GM18505 (cell line): ENCODE results near the gene CACNA1G.

Experiments
- ATAC-seq: cut with Tn5 transposase; IDR thresholded peaks from one replicate; pipeline ENCODE4 v1.9.1; 2021; ENCODE audit not compliant: unreplicated experiment
- POLR2A ChIP-seq: IDR thresholded peaks from 4 replicates; pipeline ENCODE4 v1.6.1; 2011; ENCODE audit warnings: borderline replicate concordance; ENCODE audit not compliant: insufficient read depth, insufficient read length; ENCODE audit errors: extremely low read depth

Gene CACNA1G

GRCh38 chr17:50601823-50602375 lies 41.4 kb downstream of the CACNA1G start:
- TF ChIP-seq POLR2A = no peak
- no peak for ATAC-seq

- no peak for TF ChIP-seq POLR2A
- no peak for ATAC-seq
Observed at GRCh38 chr17:50602836-50603235, 42.3 kb downstream of the CACNA1G start.

DNA sequence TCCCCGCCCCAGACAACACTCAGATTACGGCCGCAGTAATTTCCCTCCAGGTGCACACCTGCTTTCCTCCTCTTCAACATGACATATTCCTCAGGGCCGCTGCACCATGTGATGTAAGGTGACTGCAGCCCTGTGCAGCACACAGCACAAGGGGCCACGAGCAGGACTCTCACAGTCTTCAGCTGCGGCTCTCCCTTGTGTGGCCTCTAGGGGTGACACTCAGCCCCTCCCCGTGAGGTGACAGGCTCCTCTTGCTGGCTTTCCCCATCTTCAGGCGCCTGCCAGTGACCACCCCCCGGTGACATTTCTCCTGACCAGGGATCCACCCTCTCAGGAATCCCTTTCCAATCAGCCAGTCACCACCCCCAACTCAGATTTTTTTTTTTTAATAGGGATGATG lies 42.8 kb downstream of the CACNA1G start:
- ATAC-seq = no peak
- no peak for TF ChIP-seq POLR2A

- TF ChIP-seq POLR2A = no peak
- no peak for ATAC-seq
Observed at GRCh38 chr17:50604513-50604912, 44.0 kb downstream of the CACNA1G start.

DNA sequence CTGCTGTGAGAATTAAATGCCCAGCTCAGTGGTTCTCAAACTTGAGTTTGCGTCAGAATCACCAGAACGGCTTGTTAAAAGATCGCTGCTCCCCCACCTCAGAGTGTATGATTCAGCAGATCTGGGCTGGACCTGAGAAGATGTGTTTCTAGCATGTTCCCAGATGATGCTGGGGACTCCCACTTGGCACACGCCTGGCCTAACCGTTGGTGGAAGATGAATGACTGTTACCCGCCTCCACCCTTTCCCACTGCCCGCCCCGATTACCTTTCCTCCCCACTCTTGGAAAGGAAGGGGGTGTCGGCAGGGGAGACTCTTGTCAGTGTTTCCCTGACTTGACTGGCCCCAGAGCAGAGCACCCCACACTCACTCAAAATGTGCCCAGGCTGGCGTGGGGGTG lies 44.9 kb downstream of the CACNA1G start:
- ATAC-seq = no peak
- TF ChIP-seq POLR2A = no peak

DNA sequence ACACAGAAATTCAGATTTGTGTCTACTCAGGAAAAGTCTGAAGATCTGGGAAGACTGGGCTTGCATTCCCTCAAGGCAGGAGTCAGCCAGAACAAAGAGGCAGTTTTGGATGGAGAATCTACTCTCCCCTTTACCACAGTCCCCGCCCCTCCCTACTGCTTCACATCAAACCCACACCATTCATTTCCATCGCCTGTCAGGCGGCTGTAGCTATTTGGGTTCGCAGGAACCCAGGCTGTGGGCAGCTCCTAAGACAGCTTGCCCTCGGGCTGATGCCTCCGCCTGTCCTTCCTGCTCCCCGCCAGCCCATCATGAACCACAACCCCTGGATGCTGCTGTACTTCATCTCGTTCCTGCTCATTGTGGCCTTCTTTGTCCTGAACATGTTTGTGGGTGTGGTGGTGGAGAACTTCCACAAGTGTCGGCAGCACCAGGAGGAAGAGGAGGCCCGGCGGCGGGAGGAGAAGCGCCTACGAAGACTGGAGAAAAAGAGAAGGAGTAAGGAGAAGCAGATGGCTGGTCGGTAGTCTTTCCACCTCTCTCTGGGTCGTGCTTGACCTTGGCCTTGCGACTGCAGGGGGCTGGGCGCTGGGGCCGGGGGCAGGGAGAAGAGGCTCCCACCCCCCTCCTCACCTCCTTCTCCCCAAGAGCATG lies 47.1 kb downstream of the CACNA1G start:
- no peak for ATAC-seq
- no peak for TF ChIP-seq POLR2A

DNA sequence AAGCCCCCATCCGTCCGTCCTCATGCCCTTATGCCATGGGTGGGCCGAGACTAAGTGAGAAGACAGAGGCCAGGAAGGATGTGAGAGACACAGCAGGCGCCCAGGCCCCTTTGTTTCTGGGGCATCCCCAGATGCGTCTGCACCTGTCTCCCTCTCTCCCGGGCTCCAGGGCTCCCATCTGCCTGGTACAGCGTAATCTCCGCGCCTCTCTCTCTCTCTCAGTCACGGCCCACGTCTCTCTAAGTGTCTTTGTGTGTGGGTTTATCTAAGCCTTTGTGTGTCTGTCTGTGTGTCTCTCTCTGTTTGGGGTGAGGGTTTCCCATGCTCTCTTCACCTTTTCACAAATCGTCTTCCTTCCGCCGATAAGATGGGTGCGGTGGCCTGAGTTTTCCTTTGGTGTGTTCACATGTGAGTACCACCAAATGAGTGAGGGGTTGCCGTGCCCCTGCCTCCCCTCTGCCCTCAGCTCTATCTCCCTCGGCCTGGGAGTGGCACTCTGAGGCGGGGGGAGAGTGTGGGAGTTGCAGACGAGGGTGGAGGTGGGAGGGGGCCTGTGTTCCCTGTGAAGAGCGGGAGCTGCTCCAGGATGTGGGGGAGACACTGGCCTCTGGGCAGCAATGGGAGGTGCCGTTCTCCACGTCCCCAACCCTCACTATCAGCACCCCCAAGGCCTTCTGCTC lies 48.3 kb downstream of the CACNA1G start:
- ATAC-seq = no peak
- no peak for TF ChIP-seq POLR2A

GRCh38 chr17:50609380-50610074 lies 49.0 kb downstream of the CACNA1G start:
- TF ChIP-seq POLR2A = no peak
- ATAC-seq = no peak

- TF ChIP-seq POLR2A = no peak
- no peak for ATAC-seq
Observed at GRCh38 chr17:50611634-50612033, 51.1 kb downstream of the CACNA1G start.

DNA sequence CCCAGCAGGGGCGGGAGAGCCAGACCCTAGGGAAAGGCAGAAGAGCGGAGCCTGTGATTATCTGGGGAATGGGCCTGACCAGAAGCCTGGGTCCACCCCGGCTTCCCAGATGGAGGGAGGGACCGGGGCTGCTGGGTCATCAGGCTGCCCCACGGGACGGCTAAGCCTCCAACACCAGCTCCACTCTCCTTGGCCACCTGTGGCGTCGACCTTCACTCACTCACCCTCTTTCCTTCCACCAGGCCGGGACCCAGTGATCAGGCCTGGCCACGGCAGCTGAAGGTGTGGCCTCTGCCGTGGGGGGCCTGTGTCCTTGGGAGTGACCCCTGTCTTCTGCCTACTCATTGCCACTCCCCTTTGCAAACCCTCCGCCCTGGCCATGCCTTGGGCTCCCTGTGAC lies 51.8 kb downstream of the CACNA1G start:
- no peak for TF ChIP-seq POLR2A
- ATAC-seq = no peak

DNA sequence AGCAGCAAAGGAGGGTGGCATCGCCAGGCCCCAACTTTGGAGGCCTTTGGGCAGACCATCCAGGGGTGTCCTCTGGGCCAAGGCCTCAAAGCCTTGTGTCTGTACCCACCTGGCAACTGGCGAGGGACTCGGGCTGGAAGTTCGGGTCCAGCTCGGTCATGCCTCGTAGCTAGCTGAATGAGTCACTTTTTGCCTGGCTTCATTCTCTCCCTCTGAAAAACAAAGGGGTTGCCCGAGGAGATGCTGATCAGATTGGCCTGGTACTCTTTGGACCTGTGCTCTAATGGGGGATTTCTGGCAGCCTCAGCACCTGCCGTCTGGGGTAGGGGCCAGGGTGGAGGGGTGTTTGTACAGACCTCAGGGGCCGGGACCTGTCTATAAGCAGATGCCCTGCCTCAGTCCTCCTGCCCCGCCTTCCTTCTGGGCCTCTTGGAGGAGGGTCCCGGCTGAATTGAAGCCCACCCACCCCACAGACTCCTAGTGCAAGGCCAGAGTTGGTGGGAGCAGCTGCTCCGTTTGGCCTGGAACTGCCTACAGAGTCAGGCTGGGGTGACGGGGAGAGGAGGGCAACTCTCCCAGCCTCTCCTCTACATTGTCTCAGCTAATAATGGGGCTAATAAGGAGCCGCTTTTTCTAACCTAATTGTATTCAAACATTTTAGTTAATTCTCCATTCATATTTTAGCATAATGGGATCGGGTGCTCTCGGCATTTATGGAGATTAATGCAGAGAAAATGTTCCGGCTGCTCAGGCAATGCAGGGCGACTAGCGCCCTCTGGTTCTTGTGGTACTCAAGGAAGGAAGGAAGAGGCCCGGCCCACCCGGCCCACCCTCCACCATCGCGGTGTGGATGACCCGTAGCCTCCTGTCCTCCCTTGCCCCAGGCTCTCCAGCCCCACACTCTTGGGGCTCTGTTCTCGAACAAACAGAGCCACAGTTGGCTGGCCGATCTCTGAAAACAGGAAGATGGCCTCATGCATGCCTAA lies 52.8 kb downstream of the CACNA1G start:
- no peak for ATAC-seq
- no peak for TF ChIP-seq POLR2A

- no peak for ATAC-seq
Observed at GRCh38 chr17:50614471-50615051, 54.0 kb downstream of the CACNA1G start.

More at GRCh38 chr17:50614471-50615051, 54.0 kb downstream of the CACNA1G start:
- TF ChIP-seq POLR2A = no peak
